ENCODE data around the gene ZBTB4. TPM values are rescaled to one million over a fixed set of nuclear protein-coding genes. Genes with fewer than 3 reads are reported as not detected.

ZBTB4 gene
- polyA plus RNA-seq, 1 experiment = 25.9 TPM

GRCh38 chr17:7465597-7466275, 13.7 kb downstream of the ZBTB4 start:
- Histone ChIP-seq H3K27me3 (ENCODE audit: control insufficient read depth, insufficient read depth, low read length) (no peaks in the 10 kb centered on the region), H3K36me3 (ENCODE audit: control insufficient read depth, insufficient read depth, low read length) (peaks cover 43% of the 10 kb centered on the region), H3K4me3 (ENCODE audit: low read depth, low read length) (no peak overlapping the region)
- no peak for TF ChIP-seq CTCF (IDR thresholded peaks at IDR 0.05; ENCODE audit: insufficient read depth, low read depth, low read length)
- CTCF ChIA-PET = interaction anchor here (0.6 to 1.4 kb wide), 6 partner anchors 14 to 281 kb away, joined by 3 to 4 read pairs (median 3); partner anchors contain the start of gene ZBTB4
- POLR2A ChIA-PET = no interaction called here
- DNase-seq (ENCODE audit: low read depth) = no peak

GRCh38 chr17:7464081-7464480, 15.3 kb downstream of the ZBTB4 start:
- ChIA-PET POLR2A (no interaction called here), CTCF (interaction anchor here (0.6 to 0.9 kb wide), 2 partner anchors 23 to 245 kb away, joined by 3 read pairs; no protein-coding TSS in a partner anchor)
- H3K4me3 ChIP-seq (ENCODE audit: low read depth, low read length) = no peak overlapping the region
- peaks cover 43% of the 10 kb centered on the region for H3K36me3 ChIP-seq (ENCODE audit: control insufficient read depth, insufficient read depth, low read length)
- no peak for DNase-seq (ENCODE audit: low read depth)
- no peaks in the 10 kb centered on the region for H3K27me3 ChIP-seq (ENCODE audit: control insufficient read depth, insufficient read depth, low read length)
- no peak for TF ChIP-seq CTCF (IDR thresholded peaks at IDR 0.05; ENCODE audit: insufficient read depth, low read depth, low read length)

- ChIA-PET CTCF (no interaction called here), POLR2A (no interaction called here)
- H3K36me3 ChIP-seq (ENCODE audit: control insufficient read depth, insufficient read depth, low read length) = peaks cover 43% of the 10 kb centered on the region
- no peak for TF ChIP-seq CTCF (IDR thresholded peaks at IDR 0.05; ENCODE audit: insufficient read depth, low read depth, low read length)
- H3K27me3 ChIP-seq (ENCODE audit: control insufficient read depth, insufficient read depth, low read length) = no peaks in the 10 kb centered on the region
- DNase-seq (ENCODE audit: low read depth) = no peak
- H3K4me3 ChIP-seq (ENCODE audit: low read depth, low read length) = no peak overlapping the region
Observed at GRCh38 chr17:7463372-7463846, 16.0 kb downstream of the ZBTB4 start.

GRCh38 chr17:7462474-7463371, 16.7 kb downstream of the ZBTB4 start:
- CTCF ChIA-PET = interaction anchor here (0.9 to 1.2 kb wide), 2 partner anchors 51 to 98 kb away, joined by 3 read pairs; no protein-coding TSS in a partner anchor
- H3K4me3 ChIP-seq (ENCODE audit: low read depth, low read length) = no peak overlapping the region
- POLR2A ChIA-PET = no interaction called here
- DNase-seq (ENCODE audit: low read depth) = no peak
- no peak for TF ChIP-seq CTCF (IDR thresholded peaks at IDR 0.05; ENCODE audit: insufficient read depth, low read depth, low read length)
- peaks cover 41% of the 10 kb centered on the region for H3K36me3 ChIP-seq (ENCODE audit: control insufficient read depth, insufficient read depth, low read length)
- H3K27me3 ChIP-seq (ENCODE audit: control insufficient read depth, insufficient read depth, low read length) = no peaks in the 10 kb centered on the region
